HG03196 (cell line): ENCODE data around the gene TMC7.
"Not testable (repeated sequence)": the region's sequence is repeated elsewhere in the genome, so short reads cannot be mapped to it uniquely, and the experiment has no call there.

Experiments
- ATAC-seq: cut with Tn5 transposase; IDR thresholded peaks from one replicate; pipeline ENCODE4 v1.9.1; 2021; ENCODE audit not compliant: unreplicated experiment

Gene TMC7

GRCh38 chr16:18979936-18980335, 3.8 kb upstream of the TMC7 start:
- no peak for ATAC-seq

GRCh38 chr16:18984435-18985005, 786 bp downstream of the TMC7 start:
- ATAC-seq, result no peak

GRCh38 chr16:18985256-18985655, 1.5 kb downstream of the TMC7 start:
- not testable (repeated sequence) for ATAC-seq

GRCh38 chr16:18991731-18992130, 8.0 kb downstream of the TMC7 start:
- ATAC-seq, result not testable (repeated sequence)

GRCh38 chr16:18993531-18993930, 9.8 kb downstream of the TMC7 start:
- ATAC-seq, result not testable (repeated sequence)

GRCh38 chr16:18994181-18994580, 10.4 kb downstream of the TMC7 start:
- not testable (repeated sequence) for ATAC-seq

- ATAC-seq, result not testable (repeated sequence)
Observed at GRCh38 chr16:18995406-18995805, 11.7 kb downstream of the TMC7 start.

- ATAC-seq, result not testable (repeated sequence)
Observed at GRCh38 chr16:18996536-18996935, 12.8 kb downstream of the TMC7 start.

- ATAC-seq, result not testable (repeated sequence)
Observed at GRCh38 chr16:18997001-18997400, 13.3 kb downstream of the TMC7 start.

- ATAC-seq, result no peak
Observed at GRCh38 chr16:18999045-18999393, 15.3 kb downstream of the TMC7 start.

- no peak for ATAC-seq
Observed at GRCh38 chr16:19001788-19002187, 18.1 kb downstream of the TMC7 start.

- ATAC-seq, result no peak
Observed at GRCh38 chr16:19003935-19004334, 20.2 kb downstream of the TMC7 start.

- ATAC-seq, result no peak
Observed at GRCh38 chr16:19005561-19006445, 22.1 kb downstream of the TMC7 start.

GRCh38 chr16:19006446-19007315, 22.9 kb downstream of the TMC7 start:
- ATAC-seq, result no peak

- no peak for ATAC-seq
Observed at GRCh38 chr16:19008245-19009169, 24.8 kb downstream of the TMC7 start.

- no peak for ATAC-seq
Observed at GRCh38 chr16:19011169-19011731, 27.5 kb downstream of the TMC7 start.

- ATAC-seq, result no peak
Observed at GRCh38 chr16:19014461-19014860, 30.7 kb downstream of the TMC7 start.

GRCh38 chr16:19017179-19017578, 33.4 kb downstream of the TMC7 start:
- ATAC-seq, result no peak

- no peak for ATAC-seq
Observed at GRCh38 chr16:19020689-19021088, 37.0 kb downstream of the TMC7 start.

GRCh38 chr16:19021747-19022146, 38.0 kb downstream of the TMC7 start:
- ATAC-seq, result no peak
